Nephron (organoid): ENCODE results near the gene SASS6.
A peak's percentile ranks its signal among the peaks of the same experiment; 100 is the strongest.
"Not testable (repeated sequence)": the region's sequence is repeated elsewhere in the genome, so short reads cannot be mapped to it uniquely, and the experiment has no call there.

Experiments used
- H3K27ac Mint-ChIP-seq, 3 experiments: 2 replicates each; pipeline ENCODE4 v1.8.0; 2020; ENCODE audit warnings: mixed read lengths in 3 of 3, mild to moderate bottlenecking in 2 of 3, moderate library complexity in 1 of 3
- H3K27me3 Mint-ChIP-seq: 2 replicates; pipeline ENCODE4 v1.8.0; 2021; ENCODE audit warnings: low read depth, mild to moderate bottlenecking, moderate library complexity, mixed read lengths
- H3K36me3 Mint-ChIP-seq: 2 replicates; pipeline ENCODE4 v1.8.0; 2020; ENCODE audit warnings: low read depth, mixed read lengths
- H3K4me1 Mint-ChIP-seq: 2 replicates; pipeline ENCODE4 v1.8.0; 2020; ENCODE audit warnings: mixed read lengths
- H3K4me3 Mint-ChIP-seq, 3 experiments: 2 replicates each; pipeline ENCODE4 v1.8.0; 2020; ENCODE audit warnings: mild to moderate bottlenecking in 3 of 3, mixed read lengths in 3 of 3, moderate library complexity in 2 of 3
- H3K9me3 Mint-ChIP-seq: 2 replicates; pipeline ENCODE4 v1.8.0; 2020; ENCODE audit warnings: mixed read lengths
- CTCF ChIP-seq, 3 experiments: fragments of 200-600 bp; sonication (generic); IDR thresholded peaks; one replicate each; pipeline ENCODE4 v1.5.0; 2021; ENCODE audit warnings: antibody characterized with exemption in 3 of 3; ENCODE audit not compliant: unreplicated experiment in 3 of 3

SASS6 gene

GRCh38 chr1:100053119-100053518 lies 79.6 kb downstream of the SASS6 start:
- no peaks in the 10 kb centered on the region for H3K27me3 Mint-ChIP-seq
- H3K27ac Mint-ChIP-seq: peak overlapping the region in 1 of 3 experiments; percentile 2
- no peaks in the 10 kb centered on the region for H3K9me3 Mint-ChIP-seq
- H3K4me1 Mint-ChIP-seq: peaks cover 10% of the 10 kb centered on the region
- H3K36me3 Mint-ChIP-seq: peaks cover 43% of the 10 kb centered on the region
- H3K4me3 Mint-ChIP-seq: no peak overlapping the region
- no peak for TF ChIP-seq CTCF (IDR thresholded peaks at IDR 0.05; ENCODE audit: unreplicated experiment in 3 of 3)

- no peaks in the 10 kb centered on the region for H3K27me3 Mint-ChIP-seq
- H3K36me3 Mint-ChIP-seq: peaks cover 39% of the 10 kb centered on the region
- peaks cover 10% of the 10 kb centered on the region for H3K4me1 Mint-ChIP-seq
- no peak overlapping the region for H3K4me3 Mint-ChIP-seq
- no peak for TF ChIP-seq CTCF (IDR thresholded peaks at IDR 0.05; ENCODE audit: unreplicated experiment in 3 of 3)
- H3K27ac Mint-ChIP-seq: no peak overlapping the region
- H3K9me3 Mint-ChIP-seq: peaks cover 1% of the 10 kb centered on the region
These were observed 80.8 kb downstream of the SASS6 start for GRCh38 chr1:100051893-100052292.

- no peak overlapping the region for H3K27ac Mint-ChIP-seq
These were observed 81.3 kb downstream of the SASS6 start for GRCh38 chr1:100051401-100051800.

DNA sequence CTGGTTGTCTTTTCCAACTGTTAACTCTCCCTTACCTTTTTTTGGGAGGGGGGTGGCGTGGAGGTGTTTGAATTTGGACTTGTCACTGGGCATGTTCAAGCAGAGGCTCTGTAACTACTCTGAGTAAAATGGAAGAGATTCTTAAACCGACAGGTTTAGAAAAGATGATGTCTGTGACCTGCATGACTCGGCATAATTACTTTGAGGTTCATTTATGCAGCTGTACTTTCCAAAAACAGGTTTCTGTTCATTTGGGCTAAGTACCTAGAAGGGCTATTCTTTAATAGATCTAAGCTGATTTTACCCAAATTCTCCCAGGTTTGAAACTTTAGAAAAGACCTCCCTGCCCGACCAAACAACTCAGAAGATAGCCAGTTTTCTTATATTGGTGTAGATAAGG lies 82.6 kb downstream of the SASS6 start:
- no peak overlapping the region for H3K27ac Mint-ChIP-seq
- H3K36me3 Mint-ChIP-seq: peaks cover 43% of the 10 kb centered on the region
- no peak overlapping the region for H3K4me3 Mint-ChIP-seq
- H3K9me3 Mint-ChIP-seq: peaks cover 10% of the 10 kb centered on the region
- no peaks in the 10 kb centered on the region for H3K27me3 Mint-ChIP-seq
- peaks cover 10% of the 10 kb centered on the region for H3K4me1 Mint-ChIP-seq
- TF ChIP-seq CTCF (IDR thresholded peaks at IDR 0.05; ENCODE audit: unreplicated experiment in 3 of 3): no peak

More at GRCh38 chr1:100051401-100051800, 81.3 kb downstream of the SASS6 start:
- Mint-ChIP-seq H3K4me1 (peaks cover 10% of the 10 kb centered on the region), H3K4me3 (no peak overlapping the region), H3K9me3 (peaks cover 6% of the 10 kb centered on the region), H3K36me3 (peaks cover 40% of the 10 kb centered on the region), H3K27me3 (no peaks in the 10 kb centered on the region)
- TF ChIP-seq CTCF (IDR thresholded peaks at IDR 0.05; ENCODE audit: unreplicated experiment in 3 of 3): no peak

DNA sequence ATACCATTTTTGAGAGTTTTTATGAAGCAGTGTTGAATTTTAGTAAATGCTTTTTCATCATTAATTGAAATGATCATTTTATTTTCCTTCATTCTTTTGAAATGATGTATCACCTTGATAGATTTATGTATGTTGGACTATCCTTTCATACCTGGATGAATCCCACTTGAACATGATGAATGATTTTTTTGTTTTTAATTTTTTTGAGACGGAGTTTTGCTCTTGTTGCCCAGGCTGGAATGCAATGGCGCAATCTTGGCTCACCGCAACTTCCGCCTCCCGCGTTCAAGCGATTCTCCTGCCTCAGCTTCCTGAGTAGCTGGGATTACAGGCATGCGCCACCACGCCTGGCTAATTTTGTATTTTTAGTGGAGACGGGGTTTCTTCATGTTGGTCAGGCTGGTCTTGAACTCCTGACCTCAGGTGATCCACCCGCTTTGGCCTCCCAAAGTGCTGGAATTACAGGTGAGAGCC lies 85.5 kb downstream of the SASS6 start:
- not testable (repeated sequence) for H3K27me3 Mint-ChIP-seq, H3K4me3 Mint-ChIP-seq, H3K27ac Mint-ChIP-seq
- Mint-ChIP-seq H3K4me1 (peaks cover 15% of the 10 kb centered on the region), H3K36me3 (peaks cover 56% of the 10 kb centered on the region), H3K9me3 (peaks cover 18% of the 10 kb centered on the region)

DNA sequence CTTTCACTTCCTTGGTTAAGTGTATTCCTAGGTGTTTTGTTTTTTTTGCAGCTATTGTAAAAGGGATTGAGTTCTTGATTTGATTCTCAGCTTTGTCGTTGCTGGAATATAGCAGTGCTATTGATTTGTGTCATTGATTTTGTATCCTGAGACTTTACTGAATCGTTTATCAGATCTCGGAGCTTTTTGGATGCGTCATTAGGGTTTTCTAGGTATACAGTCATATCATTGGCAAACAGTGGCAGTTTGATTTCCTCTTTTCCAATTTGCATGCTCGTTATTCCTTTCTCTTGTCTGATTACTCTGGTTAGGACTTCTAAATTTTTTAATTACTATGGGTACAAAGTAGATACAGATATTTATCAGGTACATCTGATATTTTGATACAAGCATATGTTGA lies 87.5 kb downstream of the SASS6 start:
- no peak overlapping the region for H3K27ac Mint-ChIP-seq
- peaks cover 27% of the 10 kb centered on the region for H3K4me1 Mint-ChIP-seq
- H3K27me3 Mint-ChIP-seq: no peaks in the 10 kb centered on the region
- TF ChIP-seq CTCF (IDR thresholded peaks at IDR 0.05; ENCODE audit: unreplicated experiment in 3 of 3): no peak
- H3K9me3 Mint-ChIP-seq: peaks cover 18% of the 10 kb centered on the region
- no peak overlapping the region for H3K4me3 Mint-ChIP-seq
- H3K36me3 Mint-ChIP-seq: peaks cover 53% of the 10 kb centered on the region
